GM18867 (cell line): ENCODE results near the gene MAST4.
"Not testable (repeated sequence)": the region's sequence is repeated elsewhere in the genome, so short reads cannot be mapped to it uniquely, and the experiment has no call there.

Source experiments
- ATAC-seq: cut with Tn5 transposase; IDR thresholded peaks from one replicate; pipeline ENCODE4 v1.9.1; 2021; ENCODE audit warnings: mild to moderate bottlenecking, moderate library complexity; ENCODE audit not compliant: unreplicated experiment

The MAST4 gene

DNA sequence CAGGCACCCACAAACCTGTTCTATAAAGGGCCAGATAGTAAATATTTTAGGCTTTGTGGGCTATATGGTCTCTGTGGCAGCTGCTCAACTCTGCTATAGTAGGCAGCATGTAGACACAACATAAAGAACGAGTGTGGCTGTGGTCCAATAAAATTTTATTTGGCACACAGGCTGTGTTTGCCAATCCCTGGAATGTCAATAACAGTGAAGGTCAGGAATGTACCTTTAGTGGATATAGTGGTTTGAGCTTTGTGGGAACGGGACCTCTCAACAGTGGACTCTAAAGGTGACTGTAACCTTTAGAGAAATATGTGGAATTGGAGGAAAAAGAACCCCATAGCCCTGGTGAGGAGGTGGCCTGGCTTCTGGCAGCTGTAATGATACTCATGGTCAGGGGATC is 145.2 kb downstream of the MAST4 start:
- no peak for ATAC-seq

DNA sequence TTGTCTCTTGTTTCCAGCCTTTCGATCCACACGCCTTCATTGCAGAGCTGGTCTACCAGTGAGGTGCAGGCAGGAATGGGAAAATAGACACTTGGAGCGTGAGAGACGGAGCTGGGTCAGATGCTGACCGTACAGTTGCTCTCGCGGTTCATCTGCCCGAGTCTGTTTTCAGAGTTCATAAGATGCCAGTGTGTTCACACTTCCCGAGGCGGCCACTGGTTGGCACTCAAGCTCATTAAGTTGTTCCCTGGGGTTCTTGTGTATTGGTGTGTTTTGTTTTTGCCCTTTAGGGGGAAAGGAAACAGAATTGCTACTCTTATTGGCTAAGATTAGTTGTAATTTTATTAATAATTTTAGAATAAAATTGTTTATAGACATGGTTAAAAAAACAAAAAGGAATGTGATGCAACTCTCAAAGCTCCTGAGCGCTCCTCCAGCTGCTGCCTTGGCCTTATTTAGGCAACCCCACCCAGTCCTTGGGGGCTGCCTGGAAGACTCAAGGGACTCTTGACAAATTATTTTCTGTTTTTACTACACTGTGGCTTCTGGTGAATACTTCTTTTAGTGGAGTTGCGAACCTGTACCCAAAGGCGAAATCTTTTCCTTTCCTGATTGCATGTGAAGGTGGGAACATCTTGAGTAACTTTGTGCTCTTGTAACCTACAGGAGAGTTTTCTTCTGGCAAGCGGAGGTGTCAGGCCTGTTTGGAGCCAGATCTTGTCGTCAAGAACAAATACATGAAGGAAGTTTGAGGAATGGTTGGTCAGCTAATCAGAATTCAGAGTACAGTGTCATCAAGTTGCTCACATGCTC is 146.1 kb downstream of the MAST4 start:
- no peak for ATAC-seq

DNA sequence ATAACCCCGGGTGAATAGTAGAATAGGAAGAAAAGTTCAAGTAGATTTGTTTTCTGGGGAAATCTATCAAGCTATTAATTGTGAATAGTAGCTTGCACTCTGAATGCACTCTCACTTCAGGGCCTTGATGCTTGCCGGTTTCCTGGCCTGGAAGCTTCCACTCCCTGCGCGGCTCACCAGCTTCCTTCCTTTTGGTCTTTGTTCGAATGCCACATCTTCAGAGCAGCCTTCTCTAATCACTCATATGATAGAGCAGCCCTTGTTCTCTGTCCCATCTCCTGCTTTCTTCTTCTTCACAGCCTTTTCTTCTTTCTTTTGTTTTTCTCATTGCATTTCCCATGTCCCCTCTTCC is 146.7 kb downstream of the MAST4 start:
- ATAC-seq = no peak

DNA sequence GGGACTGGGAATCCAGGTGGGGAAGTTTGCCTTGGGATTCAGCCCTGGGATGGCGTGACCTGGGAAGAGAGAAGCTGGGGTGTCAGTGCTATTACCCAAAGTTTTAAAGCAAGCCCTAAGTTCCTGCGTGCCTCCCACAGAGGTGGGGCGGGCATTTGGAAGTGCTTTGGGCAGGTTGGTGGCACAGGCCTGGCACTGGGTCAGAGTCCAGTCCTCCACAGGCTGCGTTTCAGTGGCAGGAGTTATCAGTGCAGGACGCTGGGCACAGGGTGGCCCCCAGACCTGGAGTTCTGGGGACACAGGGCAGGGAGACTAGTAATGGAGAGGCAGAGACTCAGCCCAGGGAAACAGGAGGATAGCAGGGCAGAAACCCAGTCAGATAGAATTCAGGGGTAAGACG is 147.2 kb downstream of the MAST4 start:
- ATAC-seq = no peak

DNA sequence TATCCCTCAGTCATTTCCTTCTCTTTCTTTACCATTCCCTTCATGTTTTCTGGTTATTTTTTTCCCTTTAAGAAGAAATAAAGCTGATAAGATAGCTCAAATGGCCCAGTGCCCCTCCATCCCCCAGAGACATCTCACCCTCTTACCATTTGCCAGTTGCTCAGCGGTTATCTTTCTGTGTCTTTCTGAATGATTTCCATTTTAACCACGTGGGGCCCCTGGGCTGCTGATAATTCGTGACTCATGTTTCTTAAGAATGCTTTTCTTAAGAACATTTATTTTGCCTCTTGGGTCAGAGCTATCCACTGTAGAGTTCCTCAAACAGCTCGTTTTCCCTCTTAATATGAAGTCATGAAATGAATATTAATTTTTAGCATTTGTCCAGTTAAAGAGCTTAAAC is 147.8 kb downstream of the MAST4 start:
- ATAC-seq = no peak

DNA sequence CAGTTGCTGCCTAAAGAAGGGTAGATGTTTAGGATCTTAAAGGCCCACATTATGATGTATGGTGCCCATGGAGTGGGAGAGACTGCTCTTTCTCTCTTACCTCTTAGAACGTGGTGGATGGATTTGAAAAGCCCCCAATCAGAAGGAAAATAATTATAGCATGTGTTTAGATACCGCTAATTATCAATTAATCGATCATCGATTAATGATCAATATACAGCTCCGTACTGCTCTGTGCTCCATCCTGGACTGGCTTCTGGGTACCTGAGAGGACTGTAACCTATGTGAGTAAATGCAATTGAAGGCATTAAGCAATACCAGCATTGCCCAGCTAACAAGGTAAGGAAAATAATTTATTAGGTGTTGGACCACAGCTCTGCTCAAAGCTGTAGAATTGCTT is 149.1 kb downstream of the MAST4 start:
- ATAC-seq = no peak

DNA sequence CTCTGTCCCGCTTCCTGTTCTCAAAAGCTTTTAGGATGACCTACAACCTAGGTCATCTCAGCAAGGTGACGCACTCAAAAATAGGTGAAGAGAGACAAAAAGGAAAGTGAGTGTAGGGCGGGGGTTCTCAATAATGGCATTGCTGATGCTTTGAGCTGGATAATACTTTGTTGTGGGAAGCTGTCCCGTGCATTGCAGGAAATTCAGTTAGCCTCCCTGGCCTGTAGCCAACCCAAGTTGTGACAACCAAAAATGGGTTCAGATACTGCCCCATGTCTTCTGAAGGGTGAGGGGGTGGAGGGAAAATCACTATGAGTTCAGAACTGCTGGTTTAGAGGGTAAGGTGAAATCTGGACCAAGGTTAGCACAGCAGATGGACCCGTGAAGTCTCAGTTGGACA is 151.4 kb downstream of the MAST4 start:
- no peak for ATAC-seq

DNA sequence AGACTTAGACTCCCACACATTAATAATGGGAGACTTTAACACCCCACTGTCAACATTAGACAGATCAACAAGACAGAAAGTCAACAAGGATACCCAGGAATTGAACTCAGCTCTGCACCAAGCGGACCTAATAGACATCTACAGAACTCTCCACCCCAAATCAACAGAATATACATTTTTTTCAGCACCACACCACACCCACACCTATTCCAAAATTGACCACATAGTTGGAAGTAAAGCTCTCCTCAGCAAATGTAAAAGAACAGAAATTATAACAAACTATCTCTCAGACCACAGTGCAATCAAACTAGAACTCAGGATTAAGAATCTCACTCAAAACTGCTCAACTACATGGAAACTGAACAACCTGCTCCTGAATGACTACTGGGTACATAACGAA is 156.5 kb downstream of the MAST4 start:
- ATAC-seq = not testable (repeated sequence)

DNA sequence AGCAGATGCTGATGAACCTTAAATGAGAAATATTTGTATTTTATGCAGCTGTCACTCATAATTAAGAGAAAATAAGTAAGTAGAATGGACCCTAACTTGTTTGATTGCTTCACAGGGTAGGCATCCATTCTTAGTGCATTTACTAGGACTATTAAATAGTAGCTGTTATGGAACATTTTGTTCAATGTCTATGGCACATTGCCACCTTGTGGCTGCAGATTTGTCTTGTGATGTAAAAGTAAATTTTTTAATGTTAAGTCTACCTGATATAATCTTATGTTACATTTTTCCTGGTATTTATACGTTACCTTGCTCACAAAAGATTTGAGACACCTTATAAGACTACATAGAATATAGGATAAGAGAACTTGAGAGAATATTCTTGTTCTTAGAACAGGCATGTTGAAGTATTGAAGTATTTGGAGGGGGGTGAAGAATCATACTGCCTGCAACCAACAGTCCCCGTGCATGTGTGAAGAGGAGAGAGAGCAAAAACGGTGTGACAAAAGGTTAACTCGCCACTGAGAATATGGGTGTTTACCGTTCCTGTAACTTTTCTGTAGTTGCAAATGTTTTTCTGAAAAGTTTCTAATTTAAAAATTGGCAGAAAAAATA is 161.1 kb downstream of the MAST4 start:
- no peak for ATAC-seq

DNA sequence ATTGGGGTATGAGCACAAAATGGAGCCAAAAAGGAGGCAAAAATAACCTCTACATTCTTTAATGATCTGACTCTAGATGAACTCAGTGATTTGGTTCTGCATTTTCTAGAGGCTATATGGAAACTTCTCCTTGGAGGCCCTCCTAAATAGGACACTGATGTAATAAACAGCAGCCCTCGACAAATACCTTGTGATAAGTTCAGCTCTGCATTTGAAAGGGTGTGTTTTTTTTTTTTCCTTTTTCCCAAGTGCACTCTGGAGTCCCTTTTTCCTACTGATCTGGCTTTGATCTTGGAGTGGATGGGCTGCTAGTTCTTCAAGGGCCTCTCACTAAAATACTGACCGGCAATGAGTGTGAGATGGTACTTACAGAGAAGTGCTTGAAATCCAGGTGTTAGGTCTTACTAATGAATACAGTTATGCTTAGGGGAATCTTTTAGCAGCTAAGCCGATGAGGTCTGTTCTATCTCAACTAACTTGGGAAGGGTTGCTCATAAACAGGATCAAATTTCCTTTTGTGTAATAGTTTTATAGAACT is 161.7 kb downstream of the MAST4 start:
- ATAC-seq = no peak

DNA sequence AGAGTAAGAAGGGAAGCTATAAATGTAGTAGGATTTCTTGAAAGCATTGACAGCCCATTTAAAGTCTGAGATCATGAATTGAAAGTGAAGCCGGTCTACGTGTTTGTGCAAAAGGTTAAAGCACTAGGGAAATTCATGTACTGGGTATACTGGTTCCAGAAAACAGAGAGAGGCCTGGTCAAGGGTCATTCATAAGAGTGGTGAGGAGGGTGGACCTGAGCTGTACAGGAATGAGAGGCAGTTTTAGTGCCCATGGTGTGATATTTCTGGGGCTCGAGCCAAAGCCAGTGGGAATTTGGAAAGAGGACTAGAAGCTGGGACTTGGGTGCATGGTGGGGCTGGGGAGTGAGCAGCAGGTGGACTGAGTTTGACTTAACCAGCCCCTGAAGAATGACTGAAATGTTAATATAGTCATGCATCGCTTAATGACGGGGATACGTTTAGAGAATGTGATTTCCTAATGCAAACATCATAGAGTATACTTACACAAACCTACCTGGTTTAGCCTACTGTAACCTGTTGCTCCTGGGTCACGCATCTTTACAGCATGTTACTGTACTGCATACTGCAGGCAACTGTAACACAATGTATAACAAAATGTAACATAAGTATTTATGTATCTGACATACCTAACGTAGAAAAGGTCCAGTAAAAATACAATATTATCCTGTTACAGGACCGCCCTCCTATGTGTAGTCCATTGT is 173.0 kb downstream of the MAST4 start:
- ATAC-seq = no peak

DNA sequence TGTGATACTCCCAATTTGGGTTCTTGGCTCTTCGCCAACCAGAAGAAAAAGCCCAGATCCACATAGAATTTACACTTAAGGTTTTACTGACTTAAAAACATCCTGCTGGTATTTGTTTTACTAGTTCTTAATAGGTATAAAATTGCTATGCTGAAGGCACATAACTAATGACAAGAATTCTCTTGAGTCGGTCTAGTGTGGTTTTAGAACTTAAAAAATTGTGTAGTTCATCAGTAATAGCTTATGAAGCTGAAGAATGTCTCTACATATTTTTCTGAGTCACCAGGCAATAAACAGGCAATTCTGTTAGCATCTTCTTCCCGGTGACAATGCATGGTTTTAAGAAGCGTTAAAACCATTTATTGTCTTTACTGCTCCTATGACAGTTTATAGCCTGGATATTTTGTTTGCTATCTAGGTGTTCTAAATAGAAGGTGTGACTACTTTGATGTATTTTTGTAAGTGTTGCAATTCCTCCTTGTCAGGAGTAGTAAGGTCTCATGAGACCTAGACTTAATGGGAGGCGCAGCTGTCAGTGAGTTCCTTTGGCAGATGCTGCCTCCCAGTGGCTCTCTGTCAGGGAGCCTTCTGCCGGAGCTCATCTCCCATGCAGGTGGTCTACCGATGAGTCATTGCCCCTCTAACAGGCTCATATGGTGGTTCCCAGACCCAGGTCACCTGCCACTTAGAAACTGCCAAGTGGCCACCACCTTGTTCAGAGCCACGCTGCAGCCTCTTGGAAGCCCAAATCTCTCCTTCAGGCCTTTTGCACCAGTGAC is 173.8 kb downstream of the MAST4 start:
- no peak for ATAC-seq

DNA sequence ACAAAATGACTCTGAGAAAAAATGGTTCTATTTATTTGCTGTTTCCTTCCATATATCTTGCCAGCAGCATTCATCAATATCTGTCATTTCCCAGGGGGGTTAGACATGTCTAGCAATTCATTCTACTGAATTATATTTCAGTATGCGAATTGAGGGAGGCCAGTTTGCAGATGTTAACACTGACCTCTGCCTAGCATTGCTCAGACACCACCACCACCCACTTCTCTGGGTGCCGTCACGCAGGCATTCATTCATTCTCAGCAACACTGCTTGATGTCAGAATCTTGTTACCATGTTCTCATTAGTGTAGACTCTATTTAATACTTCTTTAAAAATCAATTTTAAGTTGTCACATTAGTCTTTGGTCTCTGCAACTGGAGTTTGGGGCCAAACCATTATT is 181.7 kb downstream of the MAST4 start:
- no peak for ATAC-seq

DNA sequence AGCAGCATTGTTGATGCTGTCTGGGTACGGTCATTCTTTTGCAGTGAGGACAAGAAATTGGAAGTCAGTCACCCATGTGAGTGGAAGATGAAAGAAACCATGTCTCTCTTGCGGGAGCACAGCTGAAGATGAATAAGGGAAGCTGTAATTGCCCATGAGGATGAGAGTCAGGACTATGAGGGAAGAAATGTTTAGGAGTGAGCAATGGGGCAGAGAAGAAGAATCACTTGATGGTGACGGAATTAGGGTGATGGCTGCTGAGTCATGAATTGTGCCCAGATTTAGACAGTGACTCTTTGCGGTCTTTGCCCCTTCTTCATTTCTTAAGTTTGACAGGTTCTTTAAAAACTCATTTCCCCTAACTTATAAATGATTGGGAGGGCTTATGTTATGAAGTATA is 183.3 kb downstream of the MAST4 start:
- no peak for ATAC-seq

DNA sequence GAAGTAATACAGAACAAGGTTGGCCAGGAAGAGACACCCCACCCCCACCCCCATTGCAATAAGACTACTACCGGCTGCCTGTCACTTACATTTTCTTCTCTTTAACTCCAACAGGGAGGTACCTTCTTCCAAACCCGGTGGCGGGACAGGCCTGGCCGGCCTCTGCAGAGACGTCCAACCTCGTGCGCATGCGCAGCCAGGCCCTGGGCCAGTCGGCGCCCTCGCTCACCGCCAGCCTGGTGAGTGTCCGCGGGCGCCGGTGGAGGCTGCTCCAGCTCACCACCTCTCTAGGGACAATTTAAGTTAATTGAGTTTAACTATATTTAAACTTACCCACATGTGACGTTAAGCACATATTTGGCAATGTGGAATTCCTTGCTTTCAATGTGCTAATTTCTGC is 192.4 kb downstream of the MAST4 start:
- ATAC-seq = no peak

DNA sequence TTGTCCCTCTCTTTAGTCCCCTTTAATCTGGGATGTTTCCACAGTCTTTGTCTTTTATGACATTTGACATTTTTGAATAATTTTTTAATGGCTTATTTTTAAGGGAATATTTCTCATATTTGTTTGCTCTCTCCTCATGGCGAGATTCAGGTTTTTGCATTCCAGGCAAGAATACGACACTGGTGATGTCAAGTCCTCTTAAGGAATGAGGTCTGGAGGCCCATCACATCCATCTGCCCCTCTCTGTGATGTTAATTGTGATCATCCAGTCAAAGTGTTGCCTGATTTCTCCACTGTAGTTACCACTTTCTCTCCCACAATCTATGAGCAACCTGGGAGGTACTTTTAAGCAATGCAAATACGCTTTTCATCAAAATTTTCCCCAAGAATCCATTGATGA is 193.2 kb downstream of the MAST4 start:
- no peak for ATAC-seq

DNA sequence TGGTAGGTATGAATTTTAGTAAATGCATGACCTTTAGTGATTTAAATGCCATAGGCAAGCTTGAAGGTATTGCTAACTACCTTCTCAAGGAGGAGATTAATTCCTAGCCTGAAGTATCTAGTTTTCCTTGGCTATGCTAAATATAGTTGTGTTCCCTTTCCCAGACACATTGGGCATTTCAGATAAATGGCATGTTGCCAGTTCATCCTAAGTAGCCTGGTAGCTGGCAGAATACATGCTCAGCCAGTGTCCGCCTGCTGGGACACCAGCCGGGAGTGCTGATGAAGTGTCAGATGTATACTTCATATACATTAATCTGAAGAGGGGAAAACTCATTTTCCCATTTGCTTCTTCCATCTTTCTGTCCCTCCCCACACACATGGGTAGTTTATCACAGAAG is 196.9 kb downstream of the MAST4 start:
- ATAC-seq = no peak

DNA sequence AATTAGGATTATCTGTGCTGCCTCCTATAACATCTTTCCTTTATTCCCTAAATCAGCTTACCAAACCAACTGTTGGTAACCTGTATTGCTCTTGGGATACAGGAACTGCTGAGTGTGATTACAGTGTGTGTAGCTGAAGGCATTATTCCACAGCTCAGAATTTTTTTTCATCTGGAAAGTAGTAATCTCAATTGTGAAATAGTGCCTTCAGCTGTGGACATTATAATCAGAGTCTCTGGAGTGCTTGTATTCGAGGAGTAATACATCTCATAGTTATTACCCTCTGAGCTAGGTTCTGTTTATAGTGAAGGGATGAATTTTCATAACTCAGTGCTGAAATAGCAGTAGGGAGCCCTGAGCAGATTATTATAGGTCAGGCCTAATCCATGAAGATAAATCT is 199.5 kb downstream of the MAST4 start:
- no peak for ATAC-seq

DNA sequence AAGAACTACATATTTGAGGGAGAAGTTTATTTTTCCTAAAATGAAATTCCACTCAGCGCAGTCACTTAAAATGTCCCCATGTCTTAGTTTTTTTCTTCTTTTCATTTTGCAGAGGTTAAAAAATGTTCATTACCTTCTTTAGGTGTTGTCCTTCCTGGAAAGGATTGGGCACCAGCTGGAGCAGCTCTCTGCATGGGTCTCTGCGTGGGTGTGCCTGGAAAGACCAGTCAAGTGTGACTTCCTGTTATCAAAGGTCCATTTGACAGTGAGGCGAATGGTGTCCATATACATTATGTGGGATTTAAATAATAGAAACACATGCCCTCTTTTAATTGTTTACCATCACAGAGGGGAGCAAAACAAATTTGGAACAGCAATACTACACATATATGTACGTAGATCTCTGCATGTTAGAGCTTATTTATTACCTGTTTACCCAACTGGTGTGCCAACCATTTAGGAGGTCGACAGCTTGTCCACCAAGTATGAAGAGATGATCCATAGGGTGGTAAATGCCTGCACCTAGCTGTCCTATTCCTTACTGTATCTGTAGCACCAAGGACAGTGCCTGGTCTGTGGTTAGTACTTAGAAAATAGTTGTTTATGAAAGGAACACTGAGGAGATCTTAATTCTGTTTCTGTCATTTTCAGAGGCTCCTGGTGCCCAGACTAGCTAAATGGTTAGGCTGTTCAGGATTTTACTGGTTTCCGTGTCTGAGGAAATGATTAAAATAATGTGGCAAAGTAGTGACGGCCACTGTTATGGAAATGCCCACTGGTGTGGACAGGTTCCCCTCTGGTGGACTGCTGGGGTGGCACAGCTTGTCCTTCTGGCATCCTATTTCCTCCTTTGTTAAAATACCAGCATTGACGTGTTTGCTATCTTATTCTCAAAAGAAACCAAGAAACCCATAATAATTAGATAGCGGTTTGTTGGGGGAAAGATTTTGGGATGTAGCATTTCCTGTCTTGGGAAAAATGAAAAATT is 200.4 kb downstream of the MAST4 start:
- ATAC-seq = no peak

DNA sequence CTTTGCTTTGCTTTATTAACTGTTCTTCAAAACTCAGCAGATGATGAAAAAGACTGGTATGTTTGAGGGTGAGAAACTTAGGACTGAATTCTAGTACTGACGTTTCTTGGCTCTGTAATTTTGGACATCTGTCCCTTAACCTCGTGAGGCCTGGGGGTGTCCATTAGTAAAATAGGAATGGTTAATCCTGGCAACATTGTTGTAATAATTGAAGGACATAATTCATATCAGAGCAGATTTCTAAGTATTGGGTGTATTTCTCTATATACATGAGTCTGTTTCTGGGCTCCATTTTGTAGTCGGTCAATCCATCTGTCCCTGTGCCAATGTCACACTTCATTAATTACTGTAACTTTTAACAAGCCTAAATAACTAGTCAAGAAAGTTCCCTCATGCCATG is 206.7 kb downstream of the MAST4 start:
- ATAC-seq = no peak
